ENCODE data around the gene CHFR.

DNA sequence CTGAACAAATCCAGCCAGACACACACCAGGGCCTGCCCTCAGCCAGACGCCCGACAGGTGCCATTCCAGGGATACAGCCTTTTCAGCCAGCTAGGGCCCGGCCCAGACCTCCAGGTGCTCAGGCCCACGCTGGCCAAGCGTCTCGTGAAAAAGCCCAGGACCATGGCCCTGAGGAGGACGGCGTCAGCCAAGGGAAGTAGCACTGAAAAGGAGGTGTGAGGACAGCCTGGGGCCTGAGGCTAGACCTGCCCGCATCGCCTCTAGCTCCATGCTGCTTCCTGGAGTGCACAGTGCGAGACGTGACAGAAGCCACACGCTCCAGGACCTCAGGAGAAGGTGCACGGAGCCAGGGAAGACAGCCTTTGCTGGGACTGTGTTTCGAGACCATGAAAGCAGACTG is 88.6 kb downstream of the CHFR start:
- TF ChIP-seq POLR2A (IDR thresholded peaks at IDR 0.05) (no peak), CTCF (IDR thresholded peaks at IDR 0.05) (no peak), EP300 (IDR thresholded peaks at IDR 0.05) (no peak)

Data from tibial nerve (tissue), 4 donors.